ENCODE measurements around the gene PIGT.

PIGT gene

DNA sequence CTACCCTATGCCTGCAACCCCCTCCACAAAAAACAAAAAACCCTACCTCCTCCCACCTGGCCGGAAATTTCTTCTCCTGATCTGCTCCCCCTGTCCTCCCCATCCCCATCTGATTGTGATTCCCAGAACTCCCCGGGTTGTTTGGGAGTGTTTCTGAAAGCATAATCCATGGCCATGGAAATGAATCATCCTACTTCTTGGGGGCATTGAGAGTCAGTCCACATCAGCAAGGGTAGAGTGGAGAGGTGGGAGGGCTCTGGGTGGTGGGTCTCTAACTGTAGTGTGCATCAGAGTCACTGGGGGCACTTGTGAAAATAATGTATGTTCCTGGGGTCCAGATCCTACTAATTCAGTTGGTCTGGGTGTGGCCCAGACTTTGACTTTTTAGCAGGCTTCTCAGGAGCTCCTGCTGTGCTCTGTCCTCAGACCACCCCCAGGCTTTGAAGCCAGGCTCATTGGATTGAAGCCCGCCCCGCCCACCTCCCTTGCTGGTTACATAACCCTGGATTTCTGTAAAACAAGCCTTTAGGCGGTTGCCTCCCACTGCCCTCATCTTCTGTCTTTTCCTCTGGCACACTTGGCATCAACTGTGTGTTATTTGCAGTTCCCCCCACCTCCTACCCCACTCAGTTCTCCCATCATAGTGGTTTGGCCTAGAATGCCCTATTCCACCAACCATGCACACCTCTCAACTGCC, 10.5 kb downstream of the PIGT start:
- FAIRE-seq = no peak
- DNase-seq (ENCODE audit: insufficient read length, low spot score) = no peak

DNA sequence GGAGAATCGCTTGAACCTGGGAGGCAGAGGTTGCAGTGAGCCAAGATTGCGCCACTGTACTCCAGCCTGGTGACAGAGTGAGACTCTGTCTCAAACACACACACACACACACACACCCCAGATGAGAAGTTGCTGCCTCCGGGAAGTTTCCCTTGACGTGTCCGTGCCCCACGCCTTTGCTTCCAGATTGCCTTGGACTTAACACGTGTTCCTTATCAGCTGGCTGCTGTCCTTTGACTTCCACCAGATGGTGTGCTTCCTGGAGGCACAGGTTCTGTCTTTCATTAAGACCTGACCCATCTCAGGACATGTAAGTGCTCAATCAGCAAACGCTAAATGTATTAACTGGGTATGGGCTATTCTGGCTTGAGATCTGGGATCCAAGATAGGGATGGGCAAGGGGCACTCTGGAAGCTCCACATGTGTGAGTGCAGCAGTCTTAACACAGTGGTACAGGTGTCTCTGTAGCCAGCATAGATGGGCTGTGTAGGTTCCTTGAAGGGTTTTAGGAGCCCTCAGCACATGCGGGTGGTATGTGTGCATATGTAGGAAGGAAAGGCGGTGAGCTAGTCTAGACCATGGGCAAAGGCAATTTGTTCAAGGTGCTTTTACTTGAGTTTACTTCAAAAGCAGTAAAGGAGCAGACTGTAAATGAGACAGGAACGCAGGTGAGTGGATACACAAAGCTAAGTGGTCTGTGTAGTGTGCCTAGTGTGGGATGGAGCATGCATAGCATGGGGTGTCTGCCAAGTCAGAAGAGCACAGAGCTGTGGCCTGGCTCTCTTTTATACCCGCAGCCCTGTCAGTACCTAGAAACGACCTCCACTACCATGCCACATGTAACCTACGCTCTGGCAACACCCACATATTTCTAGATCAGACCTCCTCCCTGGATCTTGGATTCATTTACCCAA, 11.6 kb downstream of the PIGT start:
- FAIRE-seq (no peak), DNase-seq (ENCODE audit: insufficient read length, low spot score) (no peak)

GRCh38 chr20:45429618-45430017, 13.7 kb downstream of the PIGT start:
- FAIRE-seq = no peak

DNA sequence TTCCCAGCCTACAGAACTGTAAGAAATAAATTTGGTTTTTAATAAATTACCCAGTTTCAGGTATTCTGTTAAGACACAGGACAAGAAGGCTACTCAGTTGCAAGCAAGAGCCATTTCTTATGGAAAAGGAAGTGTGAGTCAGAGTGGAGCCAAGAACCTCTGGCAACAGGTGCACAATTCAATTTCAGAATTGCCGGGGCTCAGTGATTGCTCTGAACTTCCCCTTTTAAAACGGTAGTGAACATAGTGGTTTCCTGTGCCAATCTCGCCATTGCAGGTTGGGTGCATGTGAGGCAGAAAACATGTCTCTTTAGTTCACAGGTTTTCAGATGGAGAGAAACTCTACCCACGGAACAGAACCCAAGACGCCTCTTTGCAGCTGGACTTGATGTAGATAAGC, 16.4 kb downstream of the PIGT start:
- DNase-seq (ENCODE audit: insufficient read length, low spot score) = peak; percentile 57
- peak; percentile 89 for FAIRE-seq

More at GRCh38 chr20:45429618-45430017, 13.7 kb downstream of the PIGT start:
- no peak for DNase-seq (ENCODE audit: insufficient read length, low spot score)

- DNase-seq (ENCODE audit: insufficient read length, low spot score) = no peak
- FAIRE-seq = no peak
These were observed 17.4 kb downstream of the PIGT start for GRCh38 chr20:45433316-45433715.

DNA sequence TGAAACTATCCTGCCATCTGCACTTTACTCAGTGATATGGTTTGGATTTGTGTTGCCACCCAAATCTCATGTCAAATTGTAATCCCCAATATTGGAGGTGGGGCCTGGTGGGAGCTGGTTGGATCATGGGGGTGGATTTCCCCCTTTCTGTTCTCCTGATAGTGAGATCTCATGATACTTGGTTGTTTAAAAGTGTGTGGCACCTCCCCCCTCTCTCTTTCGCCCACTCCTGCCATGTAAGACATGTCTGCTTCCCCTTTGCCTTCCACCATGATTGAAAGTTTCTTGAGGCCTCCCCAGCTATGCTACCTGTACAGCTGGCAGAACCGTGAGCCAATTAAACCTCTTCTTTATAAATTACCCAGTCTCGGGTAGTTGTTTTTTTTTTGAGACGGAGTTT, 18.0 kb downstream of the PIGT start:
- DNase-seq (ENCODE audit: insufficient read length, low spot score) = no peak
- no peak for FAIRE-seq

DNA sequence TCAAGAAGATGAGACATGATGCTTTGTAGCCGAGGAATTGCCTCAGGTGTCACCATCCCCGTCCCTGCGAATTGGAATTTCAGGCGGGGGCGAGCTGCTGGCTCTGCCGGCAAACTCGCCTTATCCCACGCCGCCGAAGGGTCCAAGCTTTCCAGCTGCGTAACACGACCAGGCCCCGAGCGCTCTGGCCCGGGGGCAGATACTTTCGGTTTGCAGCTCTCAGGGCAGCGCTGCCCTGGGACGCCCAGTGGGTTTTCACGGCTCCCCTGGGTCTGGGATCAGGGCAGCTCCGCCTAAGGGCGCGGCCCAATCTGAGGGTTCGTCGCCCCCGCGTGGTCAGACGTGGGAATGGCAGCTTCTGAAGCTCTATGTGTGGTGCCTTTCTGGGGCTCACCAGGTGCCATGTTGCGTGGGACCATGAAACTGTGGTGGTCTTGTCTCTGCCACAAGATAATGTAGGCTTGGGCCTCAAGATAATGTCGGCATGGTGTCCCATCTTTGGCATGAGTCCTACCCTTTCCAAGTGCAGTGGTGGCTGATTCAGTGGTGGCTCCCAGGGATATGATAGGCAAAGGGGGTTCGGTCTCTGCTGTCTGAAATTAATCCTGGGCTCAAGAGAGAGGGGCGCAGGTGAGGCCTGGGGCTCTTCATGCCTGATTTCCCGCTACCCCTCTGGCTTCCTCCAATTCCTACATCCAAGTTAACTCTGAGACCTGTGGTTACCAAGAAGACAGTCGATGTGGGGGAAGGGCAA, 21.0 kb downstream of the PIGT start:
- DNase-seq (ENCODE audit: insufficient read length, low spot score) (peak; percentile 74), FAIRE-seq (peak; percentile 90)

GRCh38 chr20:45440424-45440823, 24.5 kb downstream of the PIGT start:
- DNase-seq (ENCODE audit: insufficient read length, low spot score) (no peak), FAIRE-seq (no peak)

- FAIRE-seq (no peak), DNase-seq (ENCODE audit: insufficient read length, low spot score) (no peak)
These were observed 25.1 kb downstream of the PIGT start for GRCh38 chr20:45440891-45441685.

DNA sequence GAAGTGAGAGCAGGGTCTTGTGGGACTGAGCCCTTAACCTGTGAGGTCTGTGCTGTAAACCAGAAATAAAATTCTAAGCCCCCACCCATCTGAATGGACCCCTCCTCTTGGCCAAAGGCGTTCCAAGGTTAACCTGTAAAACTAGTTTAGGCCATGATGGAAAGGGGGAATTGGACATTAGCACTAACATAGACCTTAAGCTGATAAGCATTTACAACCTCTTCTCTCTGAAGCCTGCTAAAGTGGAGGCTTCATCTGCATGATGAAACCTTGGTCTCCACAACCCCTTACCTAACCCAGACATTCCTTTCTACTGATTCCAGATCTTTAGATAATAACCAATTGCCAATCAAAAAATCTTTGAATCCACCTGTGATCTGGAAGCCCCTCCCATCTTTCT, 25.8 kb downstream of the PIGT start:
- FAIRE-seq = no peak
- no peak for DNase-seq (ENCODE audit: insufficient read length, low spot score)

- DNase-seq (ENCODE audit: insufficient read length, low spot score) (no peak), FAIRE-seq (no peak)
These were observed 28.1 kb downstream of the PIGT start for GRCh38 chr20:45444050-45444449.

GRCh38 chr20:45445805-45446562, 30.0 kb downstream of the PIGT start:
- FAIRE-seq (peak; percentile 23), DNase-seq (ENCODE audit: insufficient read length, low spot score) (no peak)

DNA sequence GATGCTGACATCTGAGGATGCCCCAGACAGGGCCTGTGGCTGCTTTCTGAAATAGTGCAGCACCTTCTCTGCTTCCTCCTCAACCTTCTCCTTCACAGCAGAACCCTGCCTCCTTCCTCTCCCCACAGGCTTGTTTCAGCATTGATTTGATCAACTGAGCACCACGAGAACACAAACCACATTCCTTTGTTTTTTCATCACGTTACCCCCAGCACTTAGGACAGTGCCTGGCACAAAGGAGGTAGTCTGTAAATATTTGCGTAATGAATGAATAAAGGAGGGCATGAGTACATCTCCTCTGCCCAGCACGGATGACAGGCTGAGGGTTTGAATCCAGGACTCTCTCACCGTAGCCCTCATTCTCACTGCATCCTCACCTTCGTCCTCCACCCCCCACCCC, 32.3 kb downstream of the PIGT start:
- FAIRE-seq (no peak), DNase-seq (ENCODE audit: insufficient read length, low spot score) (no peak)

DNA sequence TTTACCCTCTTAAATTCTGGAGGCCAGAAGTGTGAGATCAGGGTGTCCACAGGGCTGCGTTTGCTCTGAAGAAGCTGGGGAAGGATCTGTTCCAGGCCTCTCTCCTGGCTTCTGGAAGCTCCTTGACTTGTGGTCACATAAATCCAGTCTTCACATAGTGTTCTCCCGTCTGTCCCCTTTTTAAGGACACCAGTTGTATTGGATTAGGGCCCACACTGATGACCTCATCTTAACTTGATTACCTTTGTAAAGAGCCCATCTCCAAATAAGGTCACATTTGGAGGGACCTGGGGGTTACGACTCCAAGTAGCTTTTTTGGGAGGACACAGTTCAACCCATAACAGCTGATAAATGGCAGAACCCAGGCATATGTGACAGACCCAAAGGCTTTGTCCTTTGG, 33.6 kb downstream of the PIGT start:
- no peak for FAIRE-seq
- DNase-seq (ENCODE audit: insufficient read length, low spot score) = no peak

DNA sequence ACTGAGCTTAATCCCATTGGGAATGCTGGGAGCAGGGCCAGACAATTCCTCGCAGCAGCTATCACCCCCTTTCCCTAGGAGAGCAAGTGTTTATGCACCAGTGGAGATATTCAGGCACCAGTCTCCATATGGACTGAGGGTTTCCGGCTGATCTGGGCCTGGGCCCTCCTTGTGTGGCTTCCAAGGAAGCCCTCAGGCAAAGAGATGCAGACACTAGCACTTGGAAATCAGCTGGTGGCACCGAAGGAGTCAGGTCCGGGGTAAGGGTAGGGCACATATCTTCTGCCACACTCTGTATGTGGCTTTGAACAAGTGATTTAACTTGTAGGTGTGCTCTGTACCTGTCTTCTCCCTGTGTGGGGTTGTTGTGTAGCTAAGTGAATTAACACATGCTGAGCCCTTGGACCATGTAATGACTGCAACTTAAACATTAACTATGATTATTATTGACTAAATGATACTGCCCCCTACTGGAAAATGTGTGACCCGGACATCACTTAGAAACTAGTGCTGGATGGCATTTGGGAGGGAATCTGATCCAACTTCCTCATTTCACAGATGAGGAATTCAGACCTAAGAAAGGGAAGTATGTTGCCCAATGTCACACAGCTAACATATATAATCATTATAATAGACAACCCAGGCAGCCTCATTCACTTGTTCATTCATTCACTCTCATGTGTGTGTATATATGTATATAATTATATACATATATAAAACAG, 34.3 kb downstream of the PIGT start:
- FAIRE-seq (no peak), DNase-seq (ENCODE audit: insufficient read length, low spot score) (no peak)

DNA sequence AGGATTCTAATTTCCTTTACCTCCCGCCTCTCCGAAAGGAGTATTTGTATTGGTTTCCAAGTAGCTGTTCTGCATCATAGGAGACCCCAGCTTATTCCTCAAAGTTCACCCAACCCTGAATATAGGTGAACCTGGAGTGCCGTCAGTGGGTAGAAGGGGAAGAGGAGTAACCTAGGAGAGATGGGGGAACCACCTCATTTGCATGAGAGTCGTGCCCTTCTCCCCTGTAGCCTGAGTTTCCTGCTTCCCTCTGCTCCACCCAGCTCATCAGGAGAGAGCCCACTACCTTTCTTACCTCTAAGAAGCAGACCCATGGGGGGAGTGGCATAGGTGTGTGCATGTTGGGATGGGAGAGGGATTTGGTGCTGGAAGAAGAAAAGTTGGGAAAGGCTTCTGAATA, 36.3 kb downstream of the PIGT start:
- FAIRE-seq = no peak
- no peak for DNase-seq (ENCODE audit: insufficient read length, low spot score)

GRCh38 chr20:45452772-45453691, 37.1 kb downstream of the PIGT start:
- FAIRE-seq (no peak), DNase-seq (ENCODE audit: insufficient read length, low spot score) (no peak)

DNA sequence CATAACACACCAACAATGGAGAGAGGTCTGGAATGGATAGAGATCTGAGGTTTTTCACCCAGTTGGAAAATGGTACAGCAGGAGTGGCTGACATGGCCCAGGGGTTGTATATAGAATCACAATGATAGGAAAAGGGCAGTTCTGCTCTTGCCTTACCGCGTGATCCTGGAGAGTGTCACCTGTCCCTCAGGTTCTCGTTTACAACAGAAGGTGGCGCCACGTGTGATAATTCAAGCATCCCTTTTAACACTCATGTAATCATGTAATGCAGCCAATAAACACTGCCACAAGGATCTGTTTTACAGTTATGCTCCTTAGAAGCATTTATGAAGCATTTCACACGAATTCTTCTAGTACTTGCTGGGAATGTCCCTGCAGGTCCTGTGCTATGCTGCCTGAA, 40.7 kb downstream of the PIGT start:
- DNase-seq (ENCODE audit: insufficient read length, low spot score) (no peak), FAIRE-seq (peak; percentile 44)
